ENCODE results near the gene SNX33.
A peak's percentile ranks its signal among the peaks of the same experiment; 100 is the strongest.
"Not testable (repeated sequence)": the region's sequence is repeated elsewhere in the genome, so short reads cannot be mapped to it uniquely, and the experiment has no call there.

Gene SNX33

DNA sequence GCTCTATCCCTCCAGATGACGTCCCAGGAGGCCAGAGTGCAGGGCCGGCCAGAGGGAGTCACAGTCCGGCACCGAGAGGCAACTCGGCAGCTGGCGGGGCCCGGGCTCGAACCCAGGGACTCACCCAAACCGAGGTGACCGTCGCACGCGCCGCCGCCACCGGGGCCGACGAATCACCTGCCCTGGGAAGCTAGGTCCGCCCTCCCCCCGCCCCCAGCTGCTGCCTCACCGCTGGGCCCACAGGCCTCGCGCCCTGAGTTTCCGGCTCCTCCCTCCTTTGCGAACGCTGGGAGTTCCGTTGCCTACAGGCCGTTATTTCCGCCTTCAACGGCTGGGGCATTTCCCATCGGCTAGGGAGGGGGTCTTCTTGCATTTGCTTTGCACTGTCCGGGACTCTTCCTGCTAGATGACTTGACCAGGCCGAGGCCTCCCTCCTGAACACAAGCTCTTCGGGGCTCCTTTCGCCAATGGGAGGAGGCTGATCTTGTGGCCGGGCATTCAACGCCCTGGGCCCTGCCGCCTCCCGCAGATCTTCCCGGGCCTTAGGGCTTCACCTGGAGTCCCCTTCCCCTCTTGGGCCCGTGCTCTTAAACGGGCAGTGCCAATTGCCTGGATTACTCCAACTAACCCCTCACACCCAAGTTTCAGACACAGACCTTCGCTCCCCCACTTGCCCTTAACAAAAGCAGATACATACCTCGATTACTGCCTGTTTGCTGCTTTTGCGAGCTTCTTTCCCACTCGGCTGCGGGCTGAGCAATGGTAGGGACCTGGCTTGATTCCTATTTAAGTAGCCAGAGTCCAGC is 22.0 kb upstream of the SNX33 start, which contains the start of gene SNUPN:
SNUPN (minus strand) TSS at position 184 of the 806 bp plus-strand sequence. CDS start 4,674 bp downstream, outside the sequence.
- TF ChIP-seq TAF1 (IDR thresholded peaks at IDR 0.05; ENCODE audit: borderline replicate concordance, low read depth, low read length) (peak; percentile 36; the same call in 1 of the 2 replicates), POLR2A (IDR thresholded peaks at IDR 0.05; ENCODE audit: low read depth, low read length) (peak; percentile 83), POLR2AphosphoS5 (IDR thresholded peaks at IDR 0.05; ENCODE audit: low read depth, low read length) (peak; percentile 73)
- DNase-seq (ENCODE audit: insufficient read length): peak; percentile 98
- peak; percentile 90 for FAIRE-seq

DNA sequence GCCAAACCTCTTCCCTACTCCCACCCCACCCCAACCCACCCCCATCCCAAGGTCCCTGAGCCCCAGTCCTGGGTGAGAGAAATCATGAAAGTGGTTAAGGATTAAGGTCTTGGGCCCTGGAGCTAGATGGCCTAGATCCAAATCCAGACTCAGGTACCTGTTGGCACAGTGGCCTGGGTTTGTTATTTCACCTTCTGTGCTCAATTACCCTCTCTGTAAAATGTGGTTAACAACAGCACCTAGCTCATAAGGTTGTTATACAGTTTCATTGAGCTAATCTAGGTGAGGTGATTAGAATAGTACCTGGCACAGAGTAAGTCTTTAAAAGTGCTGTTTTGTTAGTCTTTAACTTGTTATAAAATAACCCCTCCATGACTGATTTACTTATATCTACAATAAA is 15.8 kb upstream of the SNX33 start:
- FAIRE-seq: no peak
- TF ChIP-seq POLR2AphosphoS5 (IDR thresholded peaks at IDR 0.05; ENCODE audit: low read depth, low read length) (no peak), POLR2A (IDR thresholded peaks at IDR 0.05; ENCODE audit: low read depth, low read length) (no peak), TAF1 (IDR thresholded peaks at IDR 0.05; ENCODE audit: borderline replicate concordance, low read depth, low read length) (no peak)
- no peak for DNase-seq (ENCODE audit: insufficient read length)

DNA sequence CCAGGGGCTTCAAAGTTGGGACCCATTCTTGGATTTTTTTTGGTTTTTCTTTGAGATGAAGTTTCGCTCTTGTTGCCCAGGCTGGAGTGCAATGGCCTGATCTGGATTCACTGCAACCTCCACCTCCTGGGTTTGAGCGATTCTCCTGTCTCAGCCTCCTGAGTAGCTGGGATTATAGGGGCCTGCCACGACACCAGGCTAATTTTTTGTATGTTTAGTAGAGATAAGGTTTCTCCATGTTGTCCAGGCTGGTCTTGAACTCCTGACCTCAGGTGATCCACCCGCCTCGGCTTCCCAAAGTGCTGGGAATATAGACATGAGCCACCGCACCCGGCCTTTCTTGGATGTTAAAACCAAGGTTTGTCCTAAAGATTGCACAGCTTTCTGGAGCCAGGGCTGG is 13.8 kb upstream of the SNX33 start:
- not testable (repeated sequence) for DNase-seq (ENCODE audit: insufficient read length); FAIRE-seq

DNA sequence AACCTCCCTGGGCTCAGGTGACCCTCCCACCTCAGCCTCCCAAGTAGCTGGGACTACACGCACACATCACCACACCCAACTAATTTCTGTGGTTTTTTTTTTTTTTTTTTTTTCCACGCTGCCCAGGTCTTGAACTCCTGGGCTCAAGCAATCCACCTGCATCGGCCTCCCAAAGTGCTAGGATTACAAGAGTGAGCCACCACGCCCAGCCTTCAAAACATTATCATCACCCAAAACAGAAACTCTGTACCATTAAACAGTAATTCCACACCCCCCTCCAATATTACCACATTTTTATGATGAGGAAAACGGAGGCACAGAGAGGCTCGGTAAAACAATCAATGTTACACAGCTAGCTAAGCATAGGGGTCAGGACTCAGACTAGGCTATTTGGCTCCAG is 11.7 kb upstream of the SNX33 start:
- TF ChIP-seq TAF1 (IDR thresholded peaks at IDR 0.05; ENCODE audit: borderline replicate concordance, low read depth, low read length) (no peak), POLR2AphosphoS5 (IDR thresholded peaks at IDR 0.05; ENCODE audit: low read depth, low read length) (no peak), POLR2A (IDR thresholded peaks at IDR 0.05; ENCODE audit: low read depth, low read length) (no peak)
- DNase-seq (ENCODE audit: insufficient read length) (no peak), FAIRE-seq (no peak)

GRCh38 chr15:75637245-75638009 is 10.3 kb upstream of the SNX33 start:
- FAIRE-seq (no peak), DNase-seq (ENCODE audit: insufficient read length) (no peak)
- TF ChIP-seq POLR2AphosphoS5 (IDR thresholded peaks at IDR 0.05; ENCODE audit: low read depth, low read length) (0 out of 2 replicates have a peak, but pooled peaks have one; percentile 18), TAF1 (IDR thresholded peaks at IDR 0.05; ENCODE audit: borderline replicate concordance, low read depth, low read length) (no peak), POLR2A (IDR thresholded peaks at IDR 0.05; ENCODE audit: low read depth, low read length) (no peak; the same call in 1 of the 2 replicates)

- FAIRE-seq (no peak), DNase-seq (ENCODE audit: insufficient read length) (no peak)
- TF ChIP-seq TAF1 (IDR thresholded peaks at IDR 0.05; ENCODE audit: borderline replicate concordance, low read depth, low read length) (no peak), POLR2A (IDR thresholded peaks at IDR 0.05; ENCODE audit: low read depth, low read length) (no peak), POLR2AphosphoS5 (IDR thresholded peaks at IDR 0.05; ENCODE audit: low read depth, low read length) (no peak)
Observed at GRCh38 chr15:75639191-75639708, 8.5 kb upstream of the SNX33 start.

- DNase-seq (ENCODE audit: insufficient read length) (peak; percentile 97), FAIRE-seq (peak; percentile 90)
- peak; percentile 91 for TF ChIP-seq TAF1 (IDR thresholded peaks at IDR 0.05; ENCODE audit: borderline replicate concordance, low read depth, low read length)
- peak; percentile 99 for TF ChIP-seq POLR2AphosphoS5 (IDR thresholded peaks at IDR 0.05; ENCODE audit: low read depth, low read length)
- peak; percentile 99 for TF ChIP-seq POLR2A (IDR thresholded peaks at IDR 0.05; ENCODE audit: low read depth, low read length)
Observed at GRCh38 chr15:75639709-75640482, 7.8 kb upstream of the SNX33 start, which contains the start of gene IMP3. Gene IMP3, minus strand, starts transcription at chr15:75640224. Its CDS starts 56 bp downstream, at chr15:75640168.

DNA sequence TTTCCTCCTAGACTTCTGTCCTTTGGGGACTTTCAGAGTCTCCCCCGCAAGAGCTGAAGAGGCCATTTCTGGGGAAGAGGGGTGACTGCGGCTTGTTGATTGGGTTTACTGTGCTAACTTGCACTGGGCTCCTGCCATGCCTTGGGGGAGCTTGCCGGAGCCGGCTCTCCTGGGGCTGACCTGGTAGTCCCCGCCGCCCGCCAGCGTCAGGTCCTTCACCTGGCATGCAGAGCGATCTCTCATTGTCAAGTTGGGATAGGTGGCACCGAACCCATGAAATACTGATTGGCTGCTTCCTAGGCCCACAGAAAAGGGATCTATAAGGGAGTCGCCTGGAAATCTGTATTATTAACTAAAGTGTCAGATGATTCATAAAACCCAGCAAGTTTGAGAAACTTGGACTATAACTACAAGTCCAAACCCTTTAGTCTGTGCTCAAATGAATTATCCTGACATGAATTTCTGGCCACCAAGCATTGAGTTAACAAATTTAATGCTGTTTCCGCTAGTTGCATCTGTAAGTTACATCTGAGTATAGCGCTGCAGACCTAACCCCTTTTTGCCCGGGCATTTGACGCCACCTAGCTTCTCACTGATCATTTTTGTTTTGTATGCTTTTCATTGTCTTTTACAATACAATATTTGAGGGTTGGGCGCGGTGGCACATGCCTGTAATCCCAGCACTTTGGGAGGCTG is 7.1 kb upstream of the SNX33 start:
- TF ChIP-seq POLR2A (IDR thresholded peaks at IDR 0.05; ENCODE audit: low read depth, low read length) (no peak), TAF1 (IDR thresholded peaks at IDR 0.05; ENCODE audit: borderline replicate concordance, low read depth, low read length) (no peak; the same call in 1 of the 2 replicates), POLR2AphosphoS5 (IDR thresholded peaks at IDR 0.05; ENCODE audit: low read depth, low read length) (no peak)
- DNase-seq (ENCODE audit: insufficient read length): no peak
- FAIRE-seq: peak; percentile 9

GRCh38 chr15:75641179-75641503 is 6.6 kb upstream of the SNX33 start:
- no peak for FAIRE-seq
- no peak for DNase-seq (ENCODE audit: insufficient read length)
- TF ChIP-seq POLR2A (IDR thresholded peaks at IDR 0.05; ENCODE audit: low read depth, low read length): no peak
- TF ChIP-seq POLR2AphosphoS5 (IDR thresholded peaks at IDR 0.05; ENCODE audit: low read depth, low read length): no peak
- no peak for TF ChIP-seq TAF1 (IDR thresholded peaks at IDR 0.05; ENCODE audit: borderline replicate concordance, low read depth, low read length)

DNA sequence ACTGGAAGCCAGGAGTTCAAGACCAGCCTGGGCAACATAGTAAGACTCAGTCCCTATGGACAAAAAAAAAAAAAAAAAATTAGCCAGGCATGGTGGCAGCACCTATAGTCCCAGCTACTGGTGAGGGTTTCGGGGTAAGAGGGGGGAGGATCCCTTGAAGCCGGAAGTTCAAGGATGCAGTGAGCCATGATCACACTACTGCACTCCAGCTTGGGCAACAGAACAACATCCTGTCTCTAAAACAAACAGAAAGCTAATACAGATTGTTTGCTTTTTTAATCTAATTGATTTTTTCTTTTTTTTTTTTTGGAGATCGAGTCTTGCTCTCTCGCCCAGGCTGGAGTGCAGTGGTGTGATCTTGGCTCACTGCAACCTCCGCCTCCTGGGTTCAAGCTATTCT is 6.1 kb upstream of the SNX33 start:
- FAIRE-seq: no peak
- no peak for DNase-seq (ENCODE audit: insufficient read length)
- TF ChIP-seq TAF1 (IDR thresholded peaks at IDR 0.05; ENCODE audit: borderline replicate concordance, low read depth, low read length) (no peak), POLR2A (IDR thresholded peaks at IDR 0.05; ENCODE audit: low read depth, low read length) (no peak), POLR2AphosphoS5 (IDR thresholded peaks at IDR 0.05; ENCODE audit: low read depth, low read length) (no peak)

All from GM12892 (cell line).